ENCODE data around the gene ZBTB47. TPM values are rescaled to one million over a fixed set of nuclear protein-coding genes. Genes with fewer than 3 reads are reported as not detected.
A peak's percentile ranks its signal among the peaks of the same experiment; 100 is the strongest.

ZBTB47 gene
- total and polyA plus RNA-seq, 10 donors, result 2.1 to 22.2 (median 14.4) TPM

DNA sequence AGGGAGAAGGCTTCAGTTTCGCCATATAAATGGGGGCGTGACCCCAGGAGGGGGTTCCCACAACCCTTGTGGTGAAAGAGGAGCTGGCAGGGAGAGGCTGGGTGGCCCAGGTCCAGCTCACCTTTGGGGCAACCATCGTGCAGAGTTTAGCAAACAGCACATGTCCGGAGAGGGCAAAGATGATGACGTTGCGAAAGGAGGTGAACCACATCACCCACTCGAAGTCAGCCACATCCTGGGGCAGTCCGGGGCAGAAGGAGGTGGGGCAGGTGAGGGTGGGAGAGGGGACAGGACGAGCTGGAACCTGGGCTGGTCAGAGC lies 45.4 kb downstream of the ZBTB47 start:
- peaks cover 0 to 6% (median 0%) of the 10 kb centered on the region in 6 donors for H3K4me1 ChIP-seq
- no peaks in the 10 kb centered on the region for H3K9me3 ChIP-seq
- H3K36me3 ChIP-seq, result no peaks in the 10 kb centered on the region
- H3K27ac ChIP-seq, result no peak overlapping the region
- 33 to 57% (median 43%) methylated on average over 8 to 9 of the region's 9 CpGs for WGBS, 5 donors
- no peak for TF ChIP-seq POLR2A (IDR thresholded peaks at IDR 0.05)
- no peak for TF ChIP-seq POLR2AphosphoS5 (IDR thresholded peaks at IDR 0.05)
- no peak for TF ChIP-seq CTCF (IDR thresholded peaks at IDR 0.05 in 8 of 11, conservative IDR thresholded peaks at IDR 0.05 in 3 of 11)
- intact Hi-C loops (cut with DNase I; ENCODE audit: low total_unique reads), result no loop called here
- no peak for DNase-seq
- H3K4me3 ChIP-seq, result no peak overlapping the region
- H3K27me3 ChIP-seq (replicated peaks in 1 of 7), result peaks cover 0 to 43% (median 3%) of the 10 kb centered on the region in 7 donors

- TF ChIP-seq POLR2AphosphoS5 (IDR thresholded peaks at IDR 0.05), result no peak
- no peak for TF ChIP-seq POLR2A (IDR thresholded peaks at IDR 0.05)
- no peak for TF ChIP-seq CTCF (IDR thresholded peaks at IDR 0.05 in 8 of 11, conservative IDR thresholded peaks at IDR 0.05 in 3 of 11)
- Histone ChIP-seq H3K4me1 (peaks cover 0 to 6% (median 0%) of the 10 kb centered on the region in 6 donors), H3K36me3 (no peaks in the 10 kb centered on the region), H3K27ac (no peak overlapping the region), H3K27me3 (replicated peaks in 1 of 7) (peaks cover 0 to 43% (median 3%) of the 10 kb centered on the region in 7 donors), H3K4me3 (no peak overlapping the region), H3K9me3 (no peaks in the 10 kb centered on the region)
- intact Hi-C loops (cut with DNase I; ENCODE audit: low total_unique reads), result no loop called here
- whole genome bisulfite sequencing, 5 donors, result 67 to 76% (median 72%) methylated on average over 9 to 10 of the region's 10 CpGs
- DNase-seq, result no peak
These were observed 46.0 kb downstream of the ZBTB47 start for GRCh38 chr3:42699511-42699971.

- H3K4me3 ChIP-seq, result no peak overlapping the region
- no peak overlapping the region for H3K27ac ChIP-seq
- 69 to 76% (median 72%) methylated on average over 12 to 15 of the region's 15 CpGs for WGBS, 5 donors
- TF ChIP-seq POLR2AphosphoS5 (IDR thresholded peaks at IDR 0.05) (no peak), POLR2A (IDR thresholded peaks at IDR 0.05) (no peak)
- peaks cover 0 to 6% (median 0%) of the 10 kb centered on the region in 6 donors for H3K4me1 ChIP-seq
- no peaks in the 10 kb centered on the region for H3K36me3 ChIP-seq
- peaks cover 0 to 43% (median 3%) of the 10 kb centered on the region in 7 donors for H3K27me3 ChIP-seq (replicated peaks in 1 of 7)
- DNase-seq, result no peak
- H3K9me3 ChIP-seq, result no peaks in the 10 kb centered on the region
- intact Hi-C loops (cut with DNase I; ENCODE audit: low total_unique reads), result no loop called here
These were observed 47.1 kb downstream of the ZBTB47 start for GRCh38 chr3:42700366-42701288.

DNA sequence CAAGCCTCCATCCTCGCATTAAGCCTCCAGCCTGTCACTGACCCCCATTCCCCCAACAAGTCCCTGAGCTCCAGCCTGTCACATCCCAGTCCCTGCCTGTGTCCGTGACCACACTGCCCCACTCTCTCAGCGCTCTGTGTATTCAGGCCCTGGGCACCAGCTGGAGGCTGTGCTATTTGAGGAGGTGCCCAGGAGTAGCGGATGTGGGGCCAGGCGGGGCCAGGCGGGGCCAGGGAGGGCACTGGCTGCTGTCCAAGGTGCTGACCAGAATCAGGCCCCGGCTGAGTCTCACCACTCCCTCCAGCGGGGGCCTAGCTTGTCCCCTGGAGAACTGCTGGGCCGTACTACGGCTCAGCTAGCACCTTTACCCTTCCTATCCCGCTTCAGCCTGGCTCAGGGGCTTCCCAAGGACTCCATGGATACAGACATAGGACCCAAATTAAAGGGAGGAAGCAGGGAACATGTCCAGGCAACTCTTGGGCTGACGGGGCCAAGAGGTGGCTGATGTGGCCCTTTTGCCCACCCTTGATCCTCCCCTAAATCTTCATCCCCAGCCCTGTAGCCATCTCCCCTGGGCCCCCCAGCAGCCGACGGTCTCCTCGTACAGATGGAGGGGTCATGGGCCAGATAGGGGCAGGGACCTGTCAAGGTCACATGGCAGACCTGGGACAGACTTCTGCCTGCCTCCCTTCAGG lies 48.0 kb downstream of the ZBTB47 start:
- no peaks in the 10 kb centered on the region for H3K9me3 ChIP-seq
- whole genome bisulfite sequencing, 5 donors, result 26 to 36% (median 28%) methylated on average over 11 to 15 of the region's 15 CpGs
- peaks cover 0 to 6% (median 0%) of the 10 kb centered on the region in 6 donors for H3K4me1 ChIP-seq
- H3K36me3 ChIP-seq, result no peaks in the 10 kb centered on the region
- intact Hi-C loops (cut with DNase I; ENCODE audit: low total_unique reads), result no loop called here
- DNase-seq, result peak; percentile 77
- no peak overlapping the region for H3K4me3 ChIP-seq
- H3K27me3 ChIP-seq (replicated peaks in 1 of 7), result peaks cover 0 to 43% (median 3%) of the 10 kb centered on the region in 7 donors
- TF ChIP-seq POLR2AphosphoS5 (IDR thresholded peaks at IDR 0.05) (peak in 1 of 3 donors; percentile 53), POLR2A (IDR thresholded peaks at IDR 0.05) (no peak), CTCF (IDR thresholded peaks at IDR 0.05 in 8 of 11, conservative IDR thresholded peaks at IDR 0.05 in 3 of 11) (no peak)
- H3K27ac ChIP-seq, result no peak overlapping the region

Data from spleen (tissue), 11 donors.